A172 (cell line): ENCODE data around the gene TLE2. TPM values are rescaled to one million over a fixed set of nuclear protein-coding genes. Genes with fewer than 3 reads are reported as not detected.
A peak's percentile ranks its signal among the peaks of the same experiment; 100 is the strongest.
"Not testable (repeated sequence)": the region's sequence is repeated elsewhere in the genome, so short reads cannot be mapped to it uniquely, and the experiment has no call there.

Experiments used
- DNase-seq: peaks from one replicate; pipeline ENCODE4 v3.0.0-alpha.2; 2015; ENCODE audit warnings: low spot score
- total RNA-seq: library from RNA; depleted of rRNA; stranded (reverse); fragments of >200 nt; shearing (Covaris generic); gene quantifications from 2 replicates; pipeline ENCODE4 v1.2.3, GENCODE V29; 2014

The TLE2 gene
- total RNA-seq, 1 experiment from 2014 or later = 2.3 TPM

- peak; percentile 69 for DNase-seq
These were observed 45.5 kb downstream of the TLE2 start for GRCh38 chr19:2983351-2984214.

GRCh38 chr19:2982983-2983350 is 46.1 kb downstream of the TLE2 start:
- DNase-seq = peak; percentile 58

- no peak for DNase-seq
These were observed 46.5 kb downstream of the TLE2 start for GRCh38 chr19:2982561-2982960.

- DNase-seq = no peak
These were observed 47.2 kb downstream of the TLE2 start for GRCh38 chr19:2981898-2982297.

GRCh38 chr19:2978772-2979171 is 50.3 kb downstream of the TLE2 start:
- no peak for DNase-seq

GRCh38 chr19:2978166-2978767 is 50.8 kb downstream of the TLE2 start:
- DNase-seq = no peak

- no peak for DNase-seq
These were observed 51.3 kb downstream of the TLE2 start for GRCh38 chr19:2977746-2978138.

- peak; percentile 97 for DNase-seq
These were observed 51.9 kb downstream of the TLE2 start, which contains the start of gene TLE6 for GRCh38 chr19:2977001-2977745. TSS of gene TLE6 (plus strand) at chr19:2977564. CDS start at chr19:2978234, 670 bp downstream.

- DNase-seq = no peak
These were observed 52.5 kb downstream of the TLE2 start for GRCh38 chr19:2976609-2977000.

- no peak for DNase-seq
These were observed 54.6 kb downstream of the TLE2 start for GRCh38 chr19:2974342-2975041.

GRCh38 chr19:2973229-2973628 is 55.9 kb downstream of the TLE2 start:
- DNase-seq = no peak

- no peak for DNase-seq
These were observed 58.8 kb downstream of the TLE2 start for GRCh38 chr19:2970201-2970835.

GRCh38 chr19:2969104-2969504 is 60.0 kb downstream of the TLE2 start:
- DNase-seq = no peak

- no peak for DNase-seq
These were observed 61.1 kb downstream of the TLE2 start for GRCh38 chr19:2967972-2968371.

- DNase-seq = no peak
These were observed 64.2 kb downstream of the TLE2 start for GRCh38 chr19:2964874-2965273.

- not testable (repeated sequence) for DNase-seq
These were observed 65.4 kb downstream of the TLE2 start for GRCh38 chr19:2963631-2964030.

GRCh38 chr19:2963122-2963521 is 66.0 kb downstream of the TLE2 start:
- DNase-seq = no peak

- DNase-seq = peak; percentile 73
These were observed 66.9 kb downstream of the TLE2 start for GRCh38 chr19:2962018-2962670.

- no peak for DNase-seq
These were observed 69.0 kb downstream of the TLE2 start for GRCh38 chr19:2960120-2960519.

GRCh38 chr19:2957160-2957559 is 71.9 kb downstream of the TLE2 start:
- no peak for DNase-seq

- DNase-seq = no peak
These were observed 76.1 kb downstream of the TLE2 start for GRCh38 chr19:2952953-2953481.
